HepG2 (cell line): ENCODE data around the gene PRR33. TPM values are rescaled to one million over a fixed set of nuclear protein-coding genes. Genes with fewer than 3 reads are reported as not detected.

Experiments used
- ATAC-seq: fragments of 200-7000 bp; cut with Tn5 transposase; 3 replicates; pipeline ENCODE4 v1.9.1; 2020; ENCODE audit warnings: mild to moderate bottlenecking, moderate library complexity
- BruUV-seq: library from RNA; stranded (reverse); fragments of 400-500 nt; replicated peaks from 2 replicates; lab custom pipeline; 2021; lab: Mats Ljungman, UMichigan
- CTCF ChIA-PET: fragments of 300-600 bp; formaldehyde crosslinking; extraction: SDS; loops from one replicate; lab custom pipeline; 2021; ENCODE audit warnings: low total read pairs, inconsistent platforms, low intra/inter-chr PET ratio; lab: Yijun Ruan, JAX
- POLR2A ChIA-PET: fragments of 350-600 bp; sonication (Branson Sonifier 250); formaldehyde crosslinking; loops from one replicate; lab custom pipeline; 2020; ENCODE audit warnings: antibody characterized with exemption, inconsistent platforms; lab: Yijun Ruan, JAX
- DNase-seq: peaks from one replicate; pipeline ENCODE4 v3.0.0-alpha.2; 2015; ENCODE audit warnings: low spot score
- FAIRE-seq: peaks from 3 replicates; lab custom pipeline; 2011; peaks lifted over from hg19 to GRCh38; lab: Jason Lieb, UNC
- H2AFZ ChIP-seq: one replicate; pipeline ENCODE4 v1.6.1; 2011; ENCODE audit warnings: low read length, inconsistent platforms
- H3K27ac ChIP-seq: fragments of 300-600 bp; 3 replicates; pipeline ENCODE4 v1.8.0; 2011; ENCODE audit warnings: mixed run types, mild to moderate bottlenecking, mixed read lengths, low read length, inconsistent platforms; ENCODE audit not compliant: insufficient read depth; ENCODE audit errors: extremely low read length
- H3K27me3 ChIP-seq, 2 experiments: fragments of 200-600 bp in 1 of 2; 2 replicates in 1 of 2; 3 replicates in 1 of 2; pipeline versions ENCODE4 v1.6.0 to v1.8.0; 2011; ENCODE audit warnings: low read length in 2 of 2, mild to moderate bottlenecking in 2 of 2, moderate library complexity in 2 of 2, inconsistent platforms in 1 of 2; ENCODE audit not compliant: insufficient read depth in 2 of 2, control insufficient read depth in 1 of 2
- H3K36me3 ChIP-seq, 2 experiments: fragments of 200-600 bp in 1 of 2; replicated peaks in 1 of 2; 2 replicates in 1 of 2; 3 replicates in 1 of 2; pipeline versions ENCODE4 v1.5.1 to v1.8.0; 2011; ENCODE audit warnings: low read length in 2 of 2, inconsistent platforms in 1 of 2; ENCODE audit not compliant: insufficient read depth in 2 of 2, control insufficient read depth in 1 of 2
- H3K4me1 ChIP-seq: 2 replicates; pipeline ENCODE4 v1.5.1; 2012; ENCODE audit warnings: low read length, inconsistent platforms; ENCODE audit not compliant: insufficient read depth
- H3K4me2 ChIP-seq: 2 replicates; pipeline ENCODE4 v1.6.0; 2011; ENCODE audit warnings: low read depth, low read length, inconsistent platforms
- H3K4me3 ChIP-seq, 3 experiments: fragments of 200-600 bp in 1 of 3; sonication (generic), shearing (Covaris generic) in 1 of 3; replicated peaks in 1 of 3; 2 replicates each; pipeline ENCODE4 v1.5.1; 2011 to 2016; ENCODE audit warnings: low read length in 3 of 3, inconsistent platforms in 2 of 3, low read depth in 2 of 3, mild to moderate bottlenecking in 2 of 3, control low read depth in 1 of 3, mixed read lengths in 1 of 3; ENCODE audit not compliant: insufficient read depth in 1 of 3
- H3K79me2 ChIP-seq: one replicate; pipeline ENCODE4 v1.6.1; 2011; ENCODE audit warnings: low read length, inconsistent platforms; ENCODE audit not compliant: insufficient read depth
- H3K9ac ChIP-seq: 2 replicates; pipeline ENCODE4 v1.6.0; 2011; ENCODE audit warnings: mild to moderate bottlenecking, low read depth, low read length, inconsistent platforms; ENCODE audit not compliant: insufficient read depth
- H3K9me3 ChIP-seq: 2 replicates; pipeline ENCODE4 v1.5.1; 2012; ENCODE audit warnings: mild to moderate bottlenecking, low read length
- H4K20me1 ChIP-seq: 2 replicates; pipeline ENCODE4 v1.6.0; 2011; ENCODE audit warnings: inconsistent platforms, mild to moderate bottlenecking, low read length, moderate library complexity; ENCODE audit not compliant: insufficient read depth
- BRF2 ChIP-seq: sonication (generic); formaldehyde crosslinking; IDR thresholded peaks from 2 replicates; pipeline ENCODE4 v1.8.1; 2022; ENCODE audit warnings: mild to moderate bottlenecking, missing genetic modification reagents
- ELF4 ChIP-seq: sonication (generic); formaldehyde crosslinking; IDR thresholded peaks from 2 replicates; pipeline ENCODE4 v1.5.0; 2020; ENCODE audit warnings: missing genetic modification reagents, mild to moderate bottlenecking, moderate library complexity, borderline replicate concordance
- KDM3A ChIP-seq: IDR thresholded peaks from 2 replicates; pipeline ENCODE4 v1.6.1; 2018; ENCODE audit warnings: low read depth, missing compliant biosample characterization
- MYNN ChIP-seq: sonication (generic); formaldehyde crosslinking; IDR thresholded peaks from 2 replicates; pipeline ENCODE4 v1.4.0; 2020; ENCODE audit warnings: mild to moderate bottlenecking, low read depth, missing genetic modification reagents
- PITX1 ChIP-seq: sonication (generic); formaldehyde crosslinking; IDR thresholded peaks from 2 replicates; pipeline ENCODE4 v1.5.1; 2020; ENCODE audit warnings: mild to moderate bottlenecking, missing genetic modification reagents
- TAF15 ChIP-seq: fragments of 200-400 bp; formaldehyde crosslinking; IDR thresholded peaks from one replicate; pipeline ENCODE4 v1.6.1; 2018; ENCODE audit warnings: mild to moderate bottlenecking, low read depth, low read length; ENCODE audit not compliant: poor library complexity, severe bottlenecking
- ZFP62 ChIP-seq: sonication (generic); formaldehyde crosslinking; IDR thresholded peaks from 2 replicates; pipeline ENCODE4 v1.4.0; 2020; ENCODE audit warnings: missing genetic modification reagents
- ZNF17 ChIP-seq: sonication (generic); formaldehyde crosslinking; IDR thresholded peaks from 2 replicates; pipeline ENCODE4 v1.5.0; 2020; ENCODE audit warnings: mild to moderate bottlenecking, missing genetic modification reagents
- ZNF558 ChIP-seq: sonication (generic); formaldehyde crosslinking; IDR thresholded peaks from 2 replicates; pipeline ENCODE4 v1.9.0; 2022; ENCODE audit warnings: mild to moderate bottlenecking, missing genetic modification reagents, borderline replicate concordance
- ZNF878 ChIP-seq: sonication (generic); formaldehyde crosslinking; IDR thresholded peaks from 2 replicates; pipeline ENCODE4 v1.8.1; 2023; ENCODE audit warnings: mild to moderate bottlenecking, missing genetic modification reagents, moderate library complexity
- WGBS: methylation state at CpG from one replicate; pipeline ENCODE4 v1.1.6; 2017; ENCODE audit warnings: low lambda C conversion rate; 5-methylcytosine and 5-hydroxymethylcytosine counted together
- in situ Hi-C: cut with HindIII; loops from 2 replicates; pipeline ENCODE4 v1.10.0; 2017; ENCODE audit warnings: low pct_unique_long_range_greater_than_20kb; ENCODE audit not compliant: extremely low pct_ligation_motif_present
- intact Hi-C: fragments of 100-400 bp; cut with micrococcal nuclease; formaldehyde crosslinking; loops from one replicate; pipeline ENCODE4 v1.10.0; 2022; ENCODE audit not compliant: unreplicated experiment
- polyA plus RNA-seq, 8 experiments: library from polyadenylated mRNA; depleted of rRNA in 3 of 8; stranded (reverse) in 7 of 8; unstranded in 1 of 8; fragments of >200 nt; fragmentation: Illumina TruSeq in 4 of 8; extraction: Trizol in 4 of 8; gene quantifications; 2 replicates each; pipeline versions ENCODE4 v1.2.1 to v1.2.3, GENCODE V29; 2011 to 2016; ENCODE audit warnings: low read depth in 4 of 8, missing spikeins in 1 of 8, mixed read lengths in 1 of 8; ENCODE audit not compliant: insufficient read depth in 1 of 8
- total RNA-seq, 5 experiments: library from RNA; depleted of rRNA; stranded (reverse); fragments of >200 nt; fragmentation: Illumina TruSeq; extraction: Trizol; gene quantifications; 2 replicates each; pipeline ENCODE4 v1.2.3, GENCODE V29; 2016; ENCODE audit warnings: low read depth in 1 of 5

PRR33 gene
- total and polyA plus RNA-seq, 2 of the 13 experiments (the other 11 are each of a cell fraction or from before 2014, with no cell fraction given) = not detected

DNA sequence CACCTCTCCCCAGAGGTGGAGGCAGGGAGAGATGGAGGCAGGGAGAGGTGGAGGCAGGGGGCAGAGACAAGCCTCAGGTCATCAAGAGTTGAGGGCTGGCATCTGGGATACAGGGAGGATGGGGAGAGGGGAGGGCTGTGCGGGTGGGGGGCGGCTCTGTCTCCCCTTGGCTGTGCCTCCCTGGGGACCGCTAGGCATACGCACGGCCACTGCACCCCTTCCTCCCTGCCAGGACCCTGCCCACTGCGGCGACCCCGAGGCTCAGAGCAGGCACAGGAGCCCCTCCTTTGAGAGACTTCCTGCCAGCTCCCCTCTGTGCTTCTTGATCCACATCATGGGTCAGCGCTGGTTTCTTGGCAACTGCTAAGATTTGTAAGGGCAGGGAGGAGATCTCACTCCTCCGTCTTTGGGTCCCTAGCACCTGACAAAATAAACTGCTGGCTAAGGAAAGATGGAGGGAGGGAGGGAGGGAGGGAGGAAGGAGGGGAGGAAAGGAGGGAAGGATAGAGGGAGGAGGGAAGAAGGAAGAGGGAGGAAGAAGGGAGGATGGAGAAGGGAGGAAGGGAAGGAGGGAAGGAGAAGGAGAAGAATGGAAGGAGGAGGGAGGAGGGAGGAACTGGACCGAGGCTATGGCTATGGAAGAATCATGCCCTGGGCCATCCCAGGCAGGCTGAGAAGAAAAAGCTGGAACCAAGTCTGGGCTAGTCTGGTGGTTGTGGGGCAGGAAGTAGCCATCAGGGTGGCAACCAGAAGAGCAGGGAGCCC, 18.5 kb downstream of the PRR33 start:
- TF ChIP-seq MYNN (CRISPR knock-in tag) (no peak), ZNF558 (CRISPR knock-in tag) (no peak), ELF4 (no peak), BRF2 (no peak), TAF15 (no peak), KDM3A (CRISPR knock-in tag) (no peak), ZNF17 (CRISPR knock-in tag) (no peak), ZFP62 (CRISPR knock-in tag) (no peak), PITX1 (CRISPR knock-in tag) (no peak), ZNF878 (CRISPR knock-in tag) (no peak)
- ChIA-PET POLR2A (no interaction called here), CTCF (no interaction called here)
- intact Hi-C loops (no loop called here), in situ Hi-C loops (no loop called here)
- Histone ChIP-seq H3K79me2 (no peaks in the 10 kb centered on the region), H4K20me1 (no peaks in the 10 kb centered on the region), H3K4me3 (no peak overlapping the region), H3K27me3 (peaks cover 21 to 57% of the 10 kb centered on the region in 2 experiments), H3K36me3 (no peaks in the 10 kb centered on the region), H3K9me3 (no peaks in the 10 kb centered on the region), H3K9ac (no peak overlapping the region), H3K4me2 (no peak overlapping the region), H3K4me1 (peaks cover 16% of the 10 kb centered on the region), H3K27ac (no peak overlapping the region), H2AFZ (no peak overlapping the region)
- WGBS = 15% methylated on average over 3 of the region's 11 CpGs
- BruUV-seq = no TSS peak
- DNase-seq = no peak
- FAIRE-seq = no peak
- no peak for ATAC-seq
